HT1080 (cell line): ENCODE data around the gene HERC3. TPM values are rescaled to one million over a fixed set of nuclear protein-coding genes. Genes with fewer than 3 reads are reported as not detected.

Experiments used
- DNase-seq: peaks from one replicate; pipeline ENCODE4 v3.0.0-alpha.2; 2015; ENCODE audit warnings: low read depth
- total RNA-seq: library from RNA; depleted of rRNA; stranded (reverse); fragments of >200 nt; shearing (Covaris generic); gene quantifications from 2 replicates; pipeline ENCODE4 v1.2.3, GENCODE V29; 2014

The HERC3 gene
- total RNA-seq, 1 experiment from 2014 or later: 10.3 TPM

GRCh38 chr4:88713782-88714181 is 121.5 kb downstream of the HERC3 start:
- DNase-seq: no peak

- no peak for DNase-seq
Measured at GRCh38 chr4:88718098-88718497, 125.8 kb downstream of the HERC3 start.

GRCh38 chr4:88719381-88719780 is 127.1 kb downstream of the HERC3 start:
- DNase-seq: no peak

- DNase-seq: no peak
Measured at GRCh38 chr4:88720451-88721428, 128.5 kb downstream of the HERC3 start.

GRCh38 chr4:88722276-88722780 is 130.0 kb downstream of the HERC3 start:
- no peak for DNase-seq

GRCh38 chr4:88722828-88723227 is 130.5 kb downstream of the HERC3 start:
- DNase-seq: no peak

- no peak for DNase-seq
Measured at GRCh38 chr4:88724406-88724805, 132.1 kb downstream of the HERC3 start.

- no peak for DNase-seq
Measured at GRCh38 chr4:88725143-88725542, 132.9 kb downstream of the HERC3 start.

GRCh38 chr4:88725986-88726385 is 133.7 kb downstream of the HERC3 start:
- no peak for DNase-seq

- no peak for DNase-seq
Measured at GRCh38 chr4:88728146-88728545, 135.9 kb downstream of the HERC3 start.

GRCh38 chr4:88729146-88729760 is 137.0 kb downstream of the HERC3 start:
- no peak for DNase-seq

- DNase-seq: no peak
Measured at GRCh38 chr4:88730811-88731210, 138.5 kb downstream of the HERC3 start.

- DNase-seq: no peak
Measured at GRCh38 chr4:88731381-88731780, 139.1 kb downstream of the HERC3 start.

GRCh38 chr4:88732714-88733368 is 140.6 kb downstream of the HERC3 start:
- no peak for DNase-seq

GRCh38 chr4:88734403-88734949 is 142.2 kb downstream of the HERC3 start:
- DNase-seq: no peak

- no peak for DNase-seq
Measured at GRCh38 chr4:88735564-88735963, 143.3 kb downstream of the HERC3 start.

- DNase-seq: no peak
Measured at GRCh38 chr4:88736264-88736663, 144.0 kb downstream of the HERC3 start.

GRCh38 chr4:88737307-88737941 is 145.1 kb downstream of the HERC3 start:
- no peak for DNase-seq

- no peak for DNase-seq
Measured at GRCh38 chr4:88738180-88738579, 145.9 kb downstream of the HERC3 start.

- DNase-seq: no peak
Measured at GRCh38 chr4:88742561-88742960, 150.3 kb downstream of the HERC3 start.

GRCh38 chr4:88743696-88744095 is 151.4 kb downstream of the HERC3 start:
- DNase-seq: peak; percentile 46
